ENCODE data around the gene NTSR1. TPM values are rescaled to one million over a fixed set of nuclear protein-coding genes. Genes with fewer than 3 reads are reported as not detected.

The NTSR1 gene
- total and polyA plus RNA-seq, 12 donors, result 0.03 to 0.14 (median 0.11) TPM; not detected in 9

GRCh38 chr20:62811320-62811719 lies 102.7 kb downstream of the NTSR1 start:
- Histone ChIP-seq H3K36me3 (replicated peaks in 1 of 2) (peaks cover 0 to 59% of the 10 kb centered on the region in 2 donors), H3K27ac (no peak overlapping the region), H3K9me3 (replicated peaks in 1 of 3) (no peaks in the 10 kb centered on the region), H3K4me1 (replicated peaks in 1 of 2) (peaks cover 3 to 13% of the 10 kb centered on the region in 2 donors), H3K4me3 (no peak overlapping the region), H3K27me3 (peaks cover 11% of the 10 kb centered on the region)
- TF ChIP-seq, protein P1, sequence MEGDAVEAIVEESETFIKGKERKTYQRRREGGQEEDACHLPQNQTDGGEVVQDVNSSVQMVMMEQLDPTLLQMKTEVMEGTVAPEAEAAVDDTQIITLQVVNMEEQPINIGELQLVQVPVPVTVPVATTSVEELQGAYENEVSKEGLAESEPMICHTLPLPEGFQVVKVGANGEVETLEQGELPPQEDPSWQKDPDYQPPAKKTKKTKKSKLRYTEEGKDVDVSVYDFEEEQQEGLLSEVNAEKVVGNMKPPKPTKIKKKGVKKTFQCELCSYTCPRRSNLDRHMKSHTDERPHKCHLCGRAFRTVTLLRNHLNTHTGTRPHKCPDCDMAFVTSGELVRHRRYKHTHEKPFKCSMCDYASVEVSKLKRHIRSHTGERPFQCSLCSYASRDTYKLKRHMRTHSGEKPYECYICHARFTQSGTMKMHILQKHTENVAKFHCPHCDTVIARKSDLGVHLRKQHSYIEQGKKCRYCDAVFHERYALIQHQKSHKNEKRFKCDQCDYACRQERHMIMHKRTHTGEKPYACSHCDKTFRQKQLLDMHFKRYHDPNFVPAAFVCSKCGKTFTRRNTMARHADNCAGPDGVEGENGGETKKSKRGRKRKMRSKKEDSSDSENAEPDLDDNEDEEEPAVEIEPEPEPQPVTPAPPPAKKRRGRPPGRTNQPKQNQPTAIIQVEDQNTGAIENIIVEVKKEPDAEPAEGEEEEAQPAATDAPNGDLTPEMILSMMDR (IDR thresholded peaks at IDR 0.05), result no peak
- no peak for TF ChIP-seq POLR2A (IDR thresholded peaks at IDR 0.05)
- intact Hi-C loops (cut with DNase I), result no loop called here
- no peak for DNase-seq
- 92 to 98% (median 95%) methylated on average over 5 to 21 of the region's 21 CpGs for WGBS, 4 donors

DNA sequence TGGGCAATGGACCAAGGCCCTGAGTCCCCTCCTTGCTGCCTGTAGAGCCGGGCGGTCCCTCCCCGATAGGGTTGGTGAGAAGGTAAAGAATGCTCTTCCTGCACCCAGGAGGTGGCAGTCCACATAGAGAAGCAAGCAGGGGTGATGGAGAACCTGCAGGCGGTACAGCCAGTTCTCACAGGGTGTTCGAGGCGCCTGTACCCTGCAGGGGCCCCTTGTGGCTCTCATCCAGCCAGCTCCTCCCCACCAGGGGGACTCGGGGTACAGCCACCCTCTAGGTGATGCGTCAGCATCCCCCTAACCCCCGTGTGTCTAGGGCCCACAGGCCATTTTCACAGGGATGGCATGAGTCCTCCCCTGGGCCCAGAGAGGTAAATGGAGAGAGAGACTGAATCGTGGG lies 103.1 kb downstream of the NTSR1 start:
- Histone ChIP-seq H3K4me1 (replicated peaks in 1 of 2) (peaks cover 0 to 13% of the 10 kb centered on the region in 2 donors), H3K36me3 (replicated peaks in 1 of 2) (peaks cover 0 to 59% of the 10 kb centered on the region in 2 donors), H3K27me3 (peaks cover 14% of the 10 kb centered on the region), H3K9me3 (replicated peaks in 1 of 3) (no peaks in the 10 kb centered on the region), H3K4me3 (no peak overlapping the region), H3K27ac (no peak overlapping the region)
- 73 to 89% (median 88%) methylated on average over 3 to 10 of the region's 10 CpGs for WGBS, 4 donors
- intact Hi-C loops (cut with DNase I), result no loop called here
- no peak for DNase-seq
- TF ChIP-seq POLR2A (IDR thresholded peaks at IDR 0.05), result no peak
- TF ChIP-seq, protein P1 (IDR thresholded peaks at IDR 0.05), result no peak

Other genes with a start within 250 kb of the NTSR1 start
- 10 to 100 TPM in 1 of 9 donors, 1 to 10 TPM in 7, under 1 TPM in 1; 0.67 to 12.0 (median 6.2) TPM for gene GATA5, start 232.8 kb upstream of the NTSR1 start, total RNA-seq
- gene GATA5, start 232.8 kb upstream of the NTSR1 start, polyA plus RNA-seq, result 1 to 10 TPM in 2 of 3 donors, under 1 TPM in 1; 0.68 to 1.9 (median 1.8) TPM
- gene SLCO4A1, start 66.3 kb upstream of the NTSR1 start, total RNA-seq, result 1 to 10 TPM in 8 of 9 donors, under 1 TPM in 1; 0.39 to 8.6 (median 4.7) TPM
- 10 to 100 TPM in 2 of 3 donors, 1 to 10 TPM in 1; 2.9 to 27.0 (median 20.7) TPM for gene SLCO4A1, start 66.3 kb upstream of the NTSR1 start, polyA plus RNA-seq
- 10 to 100 TPM in 3 of 9 donors, 1 to 10 TPM in 6; 4.3 to 13.1 (median 9.0) TPM for gene MRGBP, start 87.6 kb downstream of the NTSR1 start, total RNA-seq
- 10 to 100 TPM in 2 of 3 donors, 1 to 10 TPM in 1; 3.9 to 11.3 (median 10.1) TPM for gene MRGBP, start 87.6 kb downstream of the NTSR1 start, polyA plus RNA-seq
- 10 to 100 TPM; 20.6 to 61.4 (median 42.4) TPM for gene OGFR, start 96.0 kb downstream of the NTSR1 start, total RNA-seq
- gene OGFR, start 96.0 kb downstream of the NTSR1 start, polyA plus RNA-seq, result 100 to 1,000 TPM in 1 of 3 donors, 10 to 100 TPM in 1, 1 to 10 TPM in 1; 9.3 to 157 (median 68.5) TPM
- gene COL9A3, start 108.2 kb downstream of the NTSR1 start, total RNA-seq, result 1 to 10 TPM in 4 of 9 donors, under 1 TPM in 5; 0.43 to 4.4 (median 0.88) TPM
- gene COL9A3, start 108.2 kb downstream of the NTSR1 start, polyA plus RNA-seq, result 10 to 100 TPM in 2 of 3 donors, under 1 TPM in 1; 0.22 to 27.8 (median 12.1) TPM
- gene TCFL5, start 153.0 kb downstream of the NTSR1 start, total RNA-seq, result 10 to 100 TPM in 1 of 9 donors, 1 to 10 TPM in 8; 4.5 to 12.0 (median 6.2) TPM
- gene TCFL5, start 153.0 kb downstream of the NTSR1 start, polyA plus RNA-seq, result 1 to 10 TPM; 3.5 to 5.8 (median 3.9) TPM
- gene DIDO1, start 217.7 kb downstream of the NTSR1 start, total RNA-seq, result 10 to 100 TPM; 29.8 to 51.3 (median 45.5) TPM
- gene DIDO1, start 217.7 kb downstream of the NTSR1 start, polyA plus RNA-seq, result 10 to 100 TPM; 19.0 to 27.9 (median 23.6) TPM
- gene GID8, start 229.3 kb downstream of the NTSR1 start, total RNA-seq, result 10 to 100 TPM; 17.8 to 38.5 (median 25.0) TPM
- 10 to 100 TPM in 2 of 3 donors, 1 to 10 TPM in 1; 9.4 to 16.8 (median 10.1) TPM for gene GID8, start 229.3 kb downstream of the NTSR1 start, polyA plus RNA-seq
- gene SLC17A9, start 243.9 kb downstream of the NTSR1 start, total RNA-seq, result 1 to 10 TPM in 7 of 9 donors, under 1 TPM in 2; 0.17 to 4.6 (median 2.8) TPM
- 10 to 100 TPM in 2 of 3 donors, 1 to 10 TPM in 1; 1.2 to 69.1 (median 11.9) TPM for gene SLC17A9, start 243.9 kb downstream of the NTSR1 start, polyA plus RNA-seq